ENCODE measurements around the gene ERCC8. TPM values are rescaled to one million over a fixed set of nuclear protein-coding genes. Genes with fewer than 3 reads are reported as not detected.

Gene ERCC8
- total and polyA plus RNA-seq, 2 of the 13 experiments (the other 11 are each of a cell fraction or from before 2014, with no cell fraction given): 24.4 to 35.2 TPM

DNA sequence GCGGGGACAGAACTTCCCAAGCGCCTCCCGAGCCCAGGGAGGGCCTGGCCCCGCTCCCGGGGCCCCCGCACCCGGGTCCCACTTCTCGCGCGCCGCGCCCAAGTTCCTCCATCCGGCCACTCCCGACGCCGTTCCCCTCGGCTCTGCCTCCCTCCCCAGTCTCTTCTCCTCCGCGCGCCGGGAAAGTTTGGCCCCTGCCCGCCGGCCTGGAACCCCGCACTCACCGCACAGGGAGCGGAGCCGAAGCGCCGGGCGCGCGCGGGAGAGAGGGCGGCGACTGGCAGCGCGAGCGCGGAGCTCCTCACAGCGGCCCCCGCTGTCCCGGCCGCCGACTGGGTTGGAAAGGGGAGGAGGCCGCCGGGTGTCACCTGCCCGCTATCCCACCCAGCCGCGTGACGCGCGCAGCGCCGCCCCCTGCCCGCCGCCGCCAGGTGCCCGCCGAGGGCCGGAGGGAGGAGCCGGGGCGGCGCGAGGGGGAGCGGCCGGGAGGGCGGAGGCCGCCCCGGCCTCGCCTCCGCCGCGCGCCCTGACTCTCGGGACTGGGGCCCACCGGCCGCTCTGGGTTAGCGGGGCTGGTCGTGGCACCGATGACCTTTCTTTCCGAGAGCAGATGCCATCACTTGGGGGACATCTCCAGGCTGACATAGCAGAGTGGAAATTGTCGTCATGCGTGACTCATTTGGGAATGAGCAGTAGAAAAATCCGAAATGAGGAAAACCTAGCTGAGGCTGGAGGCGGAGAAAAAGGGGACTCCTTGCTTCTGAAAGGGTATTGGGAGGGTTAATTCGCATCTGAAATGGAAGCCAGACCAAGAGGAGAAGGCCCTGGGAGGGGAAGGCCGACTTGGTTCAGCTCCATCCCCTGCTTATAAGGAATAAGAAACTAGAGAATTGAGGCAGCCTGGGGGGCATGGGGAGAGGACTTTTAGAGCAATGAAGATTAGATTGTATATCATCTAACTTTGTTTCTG is 100.6 kb downstream of the ERCC8 start, which contains the start of gene ELOVL7 (continued):
- TF ChIP-seq, protein P1, sequence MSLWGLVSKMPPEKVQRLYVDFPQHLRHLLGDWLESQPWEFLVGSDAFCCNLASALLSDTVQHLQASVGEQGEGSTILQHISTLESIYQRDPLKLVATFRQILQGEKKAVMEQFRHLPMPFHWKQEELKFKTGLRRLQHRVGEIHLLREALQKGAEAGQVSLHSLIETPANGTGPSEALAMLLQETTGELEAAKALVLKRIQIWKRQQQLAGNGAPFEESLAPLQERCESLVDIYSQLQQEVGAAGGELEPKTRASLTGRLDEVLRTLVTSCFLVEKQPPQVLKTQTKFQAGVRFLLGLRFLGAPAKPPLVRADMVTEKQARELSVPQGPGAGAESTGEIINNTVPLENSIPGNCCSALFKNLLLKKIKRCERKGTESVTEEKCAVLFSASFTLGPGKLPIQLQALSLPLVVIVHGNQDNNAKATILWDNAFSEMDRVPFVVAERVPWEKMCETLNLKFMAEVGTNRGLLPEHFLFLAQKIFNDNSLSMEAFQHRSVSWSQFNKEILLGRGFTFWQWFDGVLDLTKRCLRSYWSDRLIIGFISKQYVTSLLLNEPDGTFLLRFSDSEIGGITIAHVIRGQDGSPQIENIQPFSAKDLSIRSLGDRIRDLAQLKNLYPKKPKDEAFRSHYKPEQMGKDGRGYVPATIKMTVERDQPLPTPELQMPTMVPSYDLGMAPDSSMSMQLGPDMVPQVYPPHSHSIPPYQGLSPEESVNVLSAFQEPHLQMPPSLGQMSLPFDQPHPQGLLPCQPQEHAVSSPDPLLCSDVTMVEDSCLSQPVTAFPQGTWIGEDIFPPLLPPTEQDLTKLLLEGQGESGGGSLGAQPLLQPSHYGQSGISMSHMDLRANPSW (CRISPR knock-in tag; IDR thresholded peaks at IDR 0.05; ENCODE audit: borderline replicate concordance): no peak
- TF ChIP-seq CAMTA2 (CRISPR knock-in tag; IDR thresholded peaks at IDR 0.05; ENCODE audit: borderline replicate concordance) (no peak), ZSCAN22 (CRISPR knock-in tag; IDR thresholded peaks at IDR 0.05) (no peak), FOXK2 (IDR thresholded peaks at IDR 0.05) (no peak), CREB1 (IDR thresholded peaks at IDR 0.05) (peak; percentile 67), CREB1 (CRISPR knock-in tag; IDR thresholded peaks at IDR 0.05) (no peak), ZNF317 (CRISPR knock-in tag; IDR thresholded peaks at IDR 0.05) (no peak), KMT2B (CRISPR knock-in tag; IDR thresholded peaks at IDR 0.05) (0 out of 2 replicates have a peak, but pooled peaks have one; percentile 29), SMAD1 (CRISPR knock-in tag; IDR thresholded peaks at IDR 0.05; ENCODE audit: borderline replicate concordance, low read depth) (no peak), ZFX (CRISPR knock-in tag; IDR thresholded peaks at IDR 0.05; ENCODE audit: low read depth) (peak; percentile 78), MTA1 (CRISPR knock-in tag; IDR thresholded peaks at IDR 0.05; ENCODE audit: borderline replicate concordance) (peak; percentile 67; the same call in 1 of the 2 replicates), MAF1 (CRISPR knock-in tag; IDR thresholded peaks at IDR 0.05; ENCODE audit: borderline replicate concordance) (no peak), GABPA (IDR thresholded peaks at IDR 0.05; ENCODE audit: low read depth, low read length) (no peak), GABPA (CRISPR knock-in tag; IDR thresholded peaks at IDR 0.05; ENCODE audit: low read depth) (no peak), NFYC (CRISPR knock-in tag; IDR thresholded peaks at IDR 0.05) (no peak), TP53 (CRISPR knock-in tag; conservative IDR thresholded peaks at IDR 0.05) (no peak), SIN3B (IDR thresholded peaks at IDR 0.05; ENCODE audit: low read length) (no peak), ZNF782 (CRISPR knock-in tag; IDR thresholded peaks at IDR 0.05; ENCODE audit: borderline replicate concordance) (peak; percentile 72; the same call in 1 of the 2 replicates)
- TF ChIP-seq, protein P2, sequence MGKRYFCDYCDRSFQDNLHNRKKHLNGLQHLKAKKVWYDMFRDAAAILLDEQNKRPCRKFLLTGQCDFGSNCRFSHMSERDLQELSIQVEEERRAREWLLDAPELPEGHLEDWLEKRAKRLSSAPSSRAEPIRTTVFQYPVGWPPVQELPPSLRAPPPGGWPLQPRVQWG (CRISPR knock-in tag; IDR thresholded peaks at IDR 0.05; ENCODE audit: borderline replicate concordance, low read depth): no peak
- TF ChIP-seq, protein P3, sequence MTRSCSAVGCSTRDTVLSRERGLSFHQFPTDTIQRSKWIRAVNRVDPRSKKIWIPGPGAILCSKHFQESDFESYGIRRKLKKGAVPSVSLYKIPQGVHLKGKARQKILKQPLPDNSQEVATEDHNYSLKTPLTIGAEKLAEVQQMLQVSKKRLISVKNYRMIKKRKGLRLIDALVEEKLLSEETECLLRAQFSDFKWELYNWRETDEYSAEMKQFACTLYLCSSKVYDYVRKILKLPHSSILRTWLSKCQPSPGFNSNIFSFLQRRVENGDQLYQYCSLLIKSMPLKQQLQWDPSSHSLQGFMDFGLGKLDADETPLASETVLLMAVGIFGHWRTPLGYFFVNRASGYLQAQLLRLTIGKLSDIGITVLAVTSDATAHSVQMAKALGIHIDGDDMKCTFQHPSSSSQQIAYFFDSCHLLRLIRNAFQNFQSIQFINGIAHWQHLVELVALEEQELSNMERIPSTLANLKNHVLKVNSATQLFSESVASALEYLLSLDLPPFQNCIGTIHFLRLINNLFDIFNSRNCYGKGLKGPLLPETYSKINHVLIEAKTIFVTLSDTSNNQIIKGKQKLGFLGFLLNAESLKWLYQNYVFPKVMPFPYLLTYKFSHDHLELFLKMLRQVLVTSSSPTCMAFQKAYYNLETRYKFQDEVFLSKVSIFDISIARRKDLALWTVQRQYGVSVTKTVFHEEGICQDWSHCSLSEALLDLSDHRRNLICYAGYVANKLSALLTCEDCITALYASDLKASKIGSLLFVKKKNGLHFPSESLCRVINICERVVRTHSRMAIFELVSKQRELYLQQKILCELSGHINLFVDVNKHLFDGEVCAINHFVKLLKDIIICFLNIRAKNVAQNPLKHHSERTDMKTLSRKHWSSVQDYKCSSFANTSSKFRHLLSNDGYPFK (CRISPR knock-in tag; IDR thresholded peaks at IDR 0.05; ENCODE audit: borderline replicate concordance): no peak
- TF ChIP-seq, protein P4, sequence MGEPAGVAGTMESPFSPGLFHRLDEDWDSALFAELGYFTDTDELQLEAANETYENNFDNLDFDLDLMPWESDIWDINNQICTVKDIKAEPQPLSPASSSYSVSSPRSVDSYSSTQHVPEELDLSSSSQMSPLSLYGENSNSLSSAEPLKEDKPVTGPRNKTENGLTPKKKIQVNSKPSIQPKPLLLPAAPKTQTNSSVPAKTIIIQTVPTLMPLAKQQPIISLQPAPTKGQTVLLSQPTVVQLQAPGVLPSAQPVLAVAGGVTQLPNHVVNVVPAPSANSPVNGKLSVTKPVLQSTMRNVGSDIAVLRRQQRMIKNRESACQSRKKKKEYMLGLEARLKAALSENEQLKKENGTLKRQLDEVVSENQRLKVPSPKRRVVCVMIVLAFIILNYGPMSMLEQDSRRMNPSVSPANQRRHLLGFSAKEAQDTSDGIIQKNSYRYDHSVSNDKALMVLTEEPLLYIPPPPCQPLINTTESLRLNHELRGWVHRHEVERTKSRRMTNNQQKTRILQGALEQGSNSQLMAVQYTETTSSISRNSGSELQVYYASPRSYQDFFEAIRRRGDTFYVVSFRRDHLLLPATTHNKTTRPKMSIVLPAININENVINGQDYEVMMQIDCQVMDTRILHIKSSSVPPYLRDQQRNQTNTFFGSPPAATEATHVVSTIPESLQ (CRISPR knock-in tag; conservative IDR thresholded peaks at IDR 0.05): no peak
